ENCODE measurements around the gene CFAP61.
"Not testable (repeated sequence)": the region's sequence is repeated elsewhere in the genome, so short reads cannot be mapped to it uniquely, and the experiment has no call there.

CFAP61 gene

DNA sequence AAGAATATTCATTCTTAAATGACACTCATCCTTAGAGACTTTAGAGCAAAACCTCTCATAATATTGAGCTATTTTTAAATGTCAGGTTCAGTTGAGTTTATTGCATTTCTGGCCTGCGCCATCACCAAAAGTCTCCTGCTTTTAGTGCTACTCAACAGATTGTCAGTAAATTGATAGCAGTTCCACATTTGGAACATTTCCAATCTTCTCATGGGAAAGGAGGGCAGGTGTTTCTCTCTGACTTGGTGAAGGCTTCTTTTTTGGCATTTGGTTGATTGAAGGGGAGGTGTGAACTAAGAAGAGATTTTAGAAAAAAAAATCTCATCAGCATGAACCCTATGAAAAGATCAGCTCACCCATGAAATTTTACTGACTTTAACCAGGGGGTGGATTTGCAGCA, 189.6 kb downstream of the CFAP61 start:
- no peak for FAIRE-seq

DNA sequence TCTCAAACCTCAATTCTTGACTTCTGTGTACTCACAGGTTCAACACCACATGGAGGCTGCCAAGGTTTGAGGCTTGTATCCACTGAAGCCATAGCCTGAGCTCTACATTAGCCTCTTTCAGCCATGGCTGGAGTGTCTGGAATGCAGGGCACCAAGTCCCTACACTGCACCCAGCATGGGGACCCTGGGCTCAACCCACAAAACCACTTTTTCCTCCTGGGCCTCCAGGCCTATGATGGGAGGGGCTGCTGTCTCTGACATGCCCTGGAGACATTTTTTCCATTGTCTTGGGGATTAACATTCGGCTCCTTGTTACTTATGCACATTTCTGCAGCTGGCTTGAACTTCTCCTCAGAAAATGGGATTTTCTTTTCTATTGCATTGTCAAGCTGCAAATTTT, 192.1 kb downstream of the CFAP61 start:
- not testable (repeated sequence) for FAIRE-seq

DNA sequence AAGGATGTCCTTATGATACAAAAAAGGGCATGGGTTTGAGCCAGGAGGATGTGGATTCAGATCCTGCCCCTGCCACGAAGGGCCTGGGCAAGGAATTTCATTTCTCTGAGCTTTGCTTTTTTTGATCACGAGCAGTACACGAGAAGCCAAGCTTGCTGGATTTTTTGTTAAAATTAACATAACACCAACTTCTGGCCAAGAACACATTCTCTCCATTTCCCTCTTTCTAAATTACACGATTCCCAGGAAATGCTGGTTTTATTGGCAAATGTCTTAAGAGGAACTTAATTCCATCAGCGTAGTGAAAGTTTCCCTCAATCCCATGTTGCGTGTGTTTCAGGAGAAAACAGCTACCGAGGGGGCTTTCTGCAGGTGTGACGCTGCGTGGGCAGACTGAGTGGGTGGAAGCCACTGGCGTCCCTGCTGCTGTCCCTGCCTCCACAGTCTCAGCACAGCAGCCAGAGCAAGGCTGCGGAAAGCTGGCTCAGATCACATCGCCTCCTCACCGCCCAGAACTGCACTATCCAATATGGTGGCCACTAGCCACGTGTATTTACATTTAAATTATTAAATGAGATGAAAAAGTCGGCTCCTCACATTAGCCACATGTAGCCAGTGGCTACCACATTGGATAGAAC, 194.8 kb downstream of the CFAP61 start:
- no peak for FAIRE-seq

DNA sequence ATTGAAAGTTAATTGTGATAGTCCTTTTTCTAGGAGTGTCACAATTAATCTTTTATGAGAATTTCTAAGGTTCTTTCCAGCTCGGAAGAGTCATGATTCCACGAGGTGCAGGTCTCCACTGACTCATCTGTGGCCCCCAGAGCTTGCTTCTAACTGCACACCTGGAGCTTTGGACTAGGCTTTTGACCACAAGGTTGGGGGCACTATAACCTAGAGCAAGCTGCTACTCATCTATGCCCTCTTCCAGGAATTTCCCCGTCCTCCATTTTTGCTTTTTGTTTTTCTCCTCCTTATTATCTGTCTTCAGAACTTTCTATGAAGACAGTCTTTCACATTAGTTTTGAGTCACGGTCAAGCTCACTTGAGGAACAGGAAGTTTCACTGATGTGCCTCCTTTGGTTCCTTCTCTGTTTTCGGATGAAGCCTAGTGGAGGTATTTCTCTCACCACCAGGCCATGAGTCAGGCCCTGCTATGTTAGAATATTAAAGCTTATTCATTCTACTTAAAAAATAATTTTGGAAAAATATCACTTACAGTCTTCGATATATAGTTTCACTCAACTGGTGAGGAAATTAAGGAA, 196.4 kb downstream of the CFAP61 start:
- FAIRE-seq, result no peak

DNA sequence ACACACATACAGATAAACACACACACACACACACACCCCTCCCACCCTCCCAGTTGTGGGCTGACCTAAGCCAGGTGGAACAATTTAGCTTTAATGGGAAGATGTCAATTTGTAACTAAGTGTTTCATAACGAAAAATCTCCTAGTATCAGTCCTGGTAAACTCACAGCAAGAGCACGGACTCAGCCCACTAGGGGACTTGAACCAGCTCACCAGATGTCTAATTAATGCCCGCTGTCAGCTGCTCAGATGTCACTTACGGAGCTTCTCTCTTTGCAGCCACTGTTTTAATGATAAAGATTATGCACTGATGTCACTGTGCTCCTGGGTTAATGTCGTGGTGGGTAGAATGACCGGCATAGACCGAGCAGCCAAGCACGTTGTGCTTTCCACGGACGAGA, 199.0 kb downstream of the CFAP61 start:
- no peak for FAIRE-seq

DNA sequence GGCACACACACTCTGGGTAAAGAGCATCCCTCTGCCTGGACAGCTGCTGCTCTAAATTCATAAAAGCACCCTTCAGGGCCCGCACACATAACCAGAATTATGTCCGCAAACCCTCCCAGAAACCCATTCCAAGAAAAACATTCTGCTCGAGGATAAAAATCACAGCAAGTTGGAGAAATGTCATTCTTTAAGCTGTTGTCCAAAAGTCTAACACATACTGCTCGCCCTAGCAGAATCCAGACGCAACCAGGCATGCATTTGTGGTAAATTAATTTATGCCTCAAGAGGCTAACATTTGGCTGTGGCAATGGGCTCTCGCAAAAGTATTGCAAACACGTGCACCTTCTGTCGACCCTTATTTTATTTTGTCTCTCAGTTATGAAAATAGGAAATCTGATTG, 199.5 kb downstream of the CFAP61 start:
- no peak for FAIRE-seq

DNA sequence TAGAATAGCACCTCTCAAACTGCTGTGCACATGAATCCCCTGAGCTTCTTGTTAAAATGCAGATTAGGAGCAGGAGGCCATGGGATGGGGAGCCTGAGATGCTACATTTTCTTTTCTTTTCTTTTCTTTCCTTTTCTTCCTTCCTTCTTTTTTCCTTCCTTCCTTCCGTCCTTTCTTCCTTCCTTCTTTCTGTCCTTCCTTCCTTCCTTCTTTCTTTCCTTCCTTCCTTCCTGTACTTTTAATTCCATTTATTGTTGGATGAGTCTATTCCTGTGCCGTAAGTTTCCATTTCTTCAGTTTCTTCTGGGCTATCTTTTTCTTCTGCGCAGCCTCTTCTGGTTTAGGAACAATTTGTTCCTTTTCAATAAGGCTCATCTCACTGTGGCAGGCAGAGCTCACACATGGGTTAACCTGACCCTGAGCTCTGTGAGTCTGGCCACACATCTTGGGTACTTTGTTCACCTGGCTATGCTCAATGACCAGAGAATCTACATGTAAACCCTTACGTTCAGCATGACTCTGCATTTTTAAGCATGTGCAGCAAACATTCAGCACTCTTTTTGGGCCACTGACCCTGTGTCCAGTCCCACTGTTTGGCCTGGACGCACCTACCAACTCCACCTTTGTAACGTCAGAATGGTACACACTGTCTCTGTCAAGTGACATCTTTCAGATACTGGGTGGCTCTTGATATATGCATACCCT, 200.9 kb downstream of the CFAP61 start:
- FAIRE-seq, result no peak

DNA sequence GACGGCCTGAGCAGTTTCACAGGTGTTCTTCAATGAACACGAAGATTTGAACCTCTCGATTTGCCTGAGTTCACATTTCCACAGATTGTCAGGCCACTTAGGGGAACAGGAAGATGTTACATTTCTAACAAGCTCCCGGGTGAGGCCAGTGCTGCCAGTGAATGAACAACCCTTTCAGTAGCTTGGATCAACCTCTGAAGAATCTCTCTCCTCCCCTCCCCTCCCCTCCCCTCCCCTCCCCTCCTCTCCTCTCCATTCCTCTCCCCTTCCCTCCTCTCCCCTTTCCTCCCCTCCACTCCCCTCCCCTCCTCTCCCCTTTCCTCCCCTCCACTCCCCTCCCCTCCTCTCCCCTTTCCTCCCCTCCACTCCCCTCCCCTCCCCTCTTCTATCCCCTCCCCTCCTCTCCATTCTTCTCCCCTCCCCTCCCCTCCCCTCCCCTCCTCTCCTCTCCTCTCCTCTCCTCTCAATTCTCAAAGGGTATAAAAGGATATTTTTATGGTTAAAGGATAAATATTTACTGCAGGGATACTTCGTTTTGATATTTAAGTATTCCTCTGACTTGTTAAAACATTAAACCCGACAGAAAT, 201.5 kb downstream of the CFAP61 start:
- FAIRE-seq, result no peak

DNA sequence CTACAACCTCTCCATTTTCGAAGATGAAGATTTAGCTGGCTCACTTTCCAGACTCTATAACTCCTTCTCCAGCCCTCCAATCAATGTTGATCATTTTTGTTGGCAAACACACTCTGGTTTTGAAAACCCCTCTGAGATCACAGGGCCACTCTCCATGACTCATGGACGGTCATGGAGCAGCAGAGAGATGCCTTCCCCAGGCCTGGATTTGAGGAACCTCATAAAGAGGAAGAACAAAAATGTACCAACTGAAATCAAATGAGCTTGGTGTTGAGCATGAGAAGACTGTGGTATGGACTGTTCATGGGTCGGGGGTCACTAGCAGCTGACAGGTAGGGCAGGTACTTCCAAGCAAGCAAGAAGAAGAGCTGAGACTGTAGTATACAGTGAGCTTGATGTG, 202.8 kb downstream of the CFAP61 start:
- no peak for FAIRE-seq

DNA sequence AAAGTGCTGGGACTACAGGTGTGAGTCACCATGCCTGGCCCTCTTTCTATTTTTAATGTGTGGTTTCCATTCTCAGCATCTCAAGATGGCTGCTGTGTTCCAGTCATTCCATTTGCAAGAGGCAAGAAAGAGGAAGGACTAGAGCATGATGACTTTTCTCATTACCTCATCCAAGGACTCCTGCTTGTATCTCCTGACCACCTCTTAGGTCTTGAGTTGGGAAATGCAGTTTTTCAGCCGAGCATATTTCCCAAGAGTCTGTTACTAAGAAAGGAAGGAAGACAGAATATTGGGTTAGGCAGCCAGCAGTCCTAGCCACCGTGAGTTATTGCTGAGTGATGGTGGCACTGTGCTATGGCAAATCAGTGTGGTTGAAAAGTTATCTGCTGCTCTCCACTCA, 207.2 kb downstream of the CFAP61 start:
- no peak for FAIRE-seq

DNA sequence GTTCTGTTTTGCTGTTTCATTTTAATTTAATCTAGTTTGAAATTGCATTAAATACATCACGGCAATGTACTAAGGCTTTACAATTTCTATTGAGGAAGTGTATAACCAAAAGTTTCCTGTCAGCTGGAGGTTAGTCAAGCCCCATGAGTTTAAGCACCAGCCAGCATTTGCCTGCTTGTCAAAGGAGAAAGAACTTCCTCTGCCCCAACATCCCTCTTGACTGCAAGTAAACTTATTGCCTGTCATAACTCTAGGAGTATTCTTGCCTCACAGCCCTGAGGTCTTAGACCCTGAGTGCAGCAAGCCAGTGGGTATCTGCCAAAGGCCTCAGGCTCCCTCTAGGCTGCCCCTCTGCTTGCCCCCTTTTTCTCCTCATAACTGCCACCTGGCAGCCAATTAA, 208.8 kb downstream of the CFAP61 start:
- FAIRE-seq, result no peak

DNA sequence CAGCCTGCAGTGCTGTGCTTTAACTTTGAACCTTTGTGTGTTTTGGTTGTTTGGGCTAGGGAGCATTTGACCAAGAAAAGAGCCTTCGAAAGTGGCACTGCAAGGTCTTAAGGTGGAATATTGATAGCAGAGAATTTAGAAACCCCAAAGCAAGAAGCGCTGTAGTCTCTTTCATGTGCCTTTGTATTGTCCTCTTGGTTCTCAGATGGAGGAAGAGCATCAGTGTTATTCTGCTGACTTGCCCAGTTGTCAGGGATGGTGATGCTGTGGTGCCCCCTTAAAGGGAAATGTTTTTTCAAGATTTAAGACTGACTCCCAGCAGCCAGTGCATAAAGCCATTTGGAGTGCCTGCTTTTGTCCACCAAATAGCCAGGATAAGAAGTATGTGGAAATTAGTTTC, 212.9 kb downstream of the CFAP61 start:
- FAIRE-seq, result no peak

DNA sequence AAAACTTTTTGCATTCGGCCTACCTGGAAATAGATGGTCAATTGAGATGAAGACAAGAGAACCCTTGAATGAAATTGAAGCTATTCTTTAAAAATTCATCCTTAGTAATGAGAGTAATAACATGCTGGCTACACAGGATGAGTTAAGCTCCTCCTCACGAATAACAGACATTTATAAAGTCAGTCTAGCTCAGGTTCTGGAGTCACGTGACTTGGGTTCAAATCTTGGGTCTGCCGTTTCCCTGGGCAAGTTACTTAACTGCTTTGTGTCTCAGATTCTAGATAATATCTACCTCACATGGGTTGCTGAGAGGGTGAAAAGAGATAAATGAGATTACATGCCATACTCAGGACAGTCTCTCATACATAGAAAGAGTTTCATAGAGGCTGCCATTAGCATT, 214.2 kb downstream of the CFAP61 start:
- no peak for FAIRE-seq

DNA sequence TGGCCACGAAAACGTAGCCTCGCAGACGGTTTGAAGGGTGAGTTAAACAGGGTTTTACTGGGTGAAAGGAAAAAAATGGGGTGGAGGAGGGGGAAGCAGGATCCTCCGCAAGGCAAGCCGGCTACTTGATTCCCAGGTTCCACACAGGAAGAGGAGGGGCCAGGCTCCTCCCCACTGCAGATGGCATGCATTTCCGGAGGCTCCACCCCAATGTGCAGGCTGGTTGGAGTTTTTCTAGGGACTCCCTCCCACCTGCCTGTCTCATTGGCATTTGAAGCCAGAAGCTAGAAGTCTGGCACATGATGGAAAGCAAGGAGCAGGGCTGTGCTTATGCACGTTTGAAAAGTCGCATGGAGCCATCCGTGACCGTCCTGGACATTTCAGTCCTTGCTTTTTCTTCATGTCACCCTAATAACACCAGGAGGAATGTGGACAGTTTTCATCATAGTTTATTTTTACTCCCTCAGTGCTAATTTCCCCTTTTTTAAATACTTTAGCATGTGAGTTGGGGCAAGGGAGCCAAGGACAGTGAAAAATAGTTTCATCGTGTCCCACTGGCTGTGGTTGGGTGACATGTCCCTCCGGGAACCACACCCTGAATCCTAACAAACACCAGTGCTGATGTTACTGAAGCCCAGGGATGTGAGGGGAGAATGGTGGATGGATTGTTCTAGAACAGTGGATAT, 215.5 kb downstream of the CFAP61 start:
- no peak for FAIRE-seq

DNA sequence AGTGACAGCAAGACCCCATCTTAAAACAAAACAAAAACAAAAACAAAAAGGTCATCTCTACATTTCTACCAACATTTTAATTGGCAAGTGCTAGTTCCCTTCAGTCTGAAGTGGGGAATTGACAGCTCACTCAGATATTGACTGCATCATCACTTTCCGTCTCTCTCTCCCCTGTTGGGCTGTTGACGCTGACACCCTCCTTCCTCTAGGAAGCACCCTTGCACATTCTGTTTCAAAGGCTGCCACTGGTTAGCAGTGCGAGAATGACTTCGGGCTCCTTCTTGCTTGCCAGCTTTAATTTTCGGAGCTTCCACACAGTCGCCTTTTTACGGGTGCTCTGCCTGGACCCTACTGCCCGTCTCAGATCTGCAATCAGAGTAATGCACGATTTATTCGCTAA, 218.9 kb downstream of the CFAP61 start:
- FAIRE-seq, result no peak

DNA sequence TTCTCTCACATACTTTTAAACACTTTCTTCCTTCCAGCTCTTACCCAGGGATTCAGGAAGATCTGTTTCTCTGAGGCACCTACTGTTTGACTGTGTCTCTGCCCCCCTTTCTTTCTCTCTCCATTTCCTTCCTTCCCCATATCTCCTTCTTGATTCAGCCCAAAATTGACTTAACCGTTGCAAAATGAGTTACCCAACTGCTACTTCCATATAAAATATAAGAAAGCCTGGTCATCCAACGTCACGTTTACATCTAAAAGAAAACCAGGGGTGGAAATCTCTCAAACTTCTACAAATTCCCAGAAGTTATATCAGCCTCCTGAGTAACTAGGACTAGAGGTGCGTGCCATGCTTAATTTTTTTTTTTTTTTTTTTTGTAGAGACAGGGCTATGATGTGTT, 220.4 kb downstream of the CFAP61 start:
- FAIRE-seq, result no peak

DNA sequence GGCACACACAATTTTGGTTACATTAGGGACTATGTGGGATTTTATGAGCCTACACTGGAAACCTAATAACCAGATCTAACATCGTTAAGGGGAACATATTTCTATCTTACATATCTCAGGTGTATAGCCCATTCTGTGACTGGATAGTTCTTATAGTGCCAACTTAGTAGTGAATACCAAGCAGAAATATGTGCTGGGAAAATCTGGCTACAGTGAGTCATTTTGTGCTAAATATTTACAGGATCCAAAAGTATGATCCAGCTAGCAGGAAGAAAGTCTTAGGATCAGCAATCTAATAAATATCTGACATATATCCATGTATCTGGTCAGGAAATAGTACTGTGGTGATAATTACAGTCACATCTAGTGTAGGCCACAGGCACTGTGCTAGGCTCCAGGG, 221.0 kb downstream of the CFAP61 start:
- FAIRE-seq, result no peak

DNA sequence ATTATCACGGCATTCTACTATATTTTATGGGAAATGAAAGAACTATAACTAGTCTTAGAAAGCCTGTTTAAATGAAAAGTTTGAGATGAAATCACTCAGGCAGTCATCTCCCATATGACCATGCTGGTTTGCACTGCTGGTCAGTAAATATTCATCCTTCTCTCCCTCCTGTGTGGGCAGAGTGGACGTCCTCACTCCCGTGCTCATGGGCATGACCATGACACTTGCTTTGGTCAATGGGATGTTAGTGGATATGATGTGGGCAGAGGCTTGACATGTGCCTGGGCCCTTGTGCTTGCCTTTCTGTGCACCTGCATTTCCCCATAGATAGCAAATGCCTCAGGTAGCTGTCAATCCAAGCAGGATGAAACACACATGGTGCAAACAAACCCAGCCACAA, 222.5 kb downstream of the CFAP61 start:
- FAIRE-seq, result no peak

DNA sequence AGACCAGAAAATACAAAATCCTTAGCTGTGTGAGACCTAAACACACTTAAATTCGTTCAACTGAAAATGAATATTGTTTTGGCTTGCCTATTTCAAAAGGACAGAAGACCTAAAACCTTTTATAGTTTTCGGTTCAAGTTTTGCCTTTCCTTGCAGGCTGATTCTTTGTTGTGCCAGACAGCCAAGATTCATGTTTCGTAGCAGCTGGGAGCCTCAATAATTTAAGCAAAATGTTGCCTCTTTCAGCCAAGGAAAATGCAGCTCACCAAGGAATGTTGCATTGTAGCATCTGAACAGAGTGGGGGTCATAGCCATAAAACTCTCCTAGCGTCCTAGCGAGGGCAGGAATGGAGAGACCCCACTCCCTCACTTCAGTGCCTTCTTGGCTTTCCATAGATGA, 223.3 kb downstream of the CFAP61 start:
- no peak for FAIRE-seq

DNA sequence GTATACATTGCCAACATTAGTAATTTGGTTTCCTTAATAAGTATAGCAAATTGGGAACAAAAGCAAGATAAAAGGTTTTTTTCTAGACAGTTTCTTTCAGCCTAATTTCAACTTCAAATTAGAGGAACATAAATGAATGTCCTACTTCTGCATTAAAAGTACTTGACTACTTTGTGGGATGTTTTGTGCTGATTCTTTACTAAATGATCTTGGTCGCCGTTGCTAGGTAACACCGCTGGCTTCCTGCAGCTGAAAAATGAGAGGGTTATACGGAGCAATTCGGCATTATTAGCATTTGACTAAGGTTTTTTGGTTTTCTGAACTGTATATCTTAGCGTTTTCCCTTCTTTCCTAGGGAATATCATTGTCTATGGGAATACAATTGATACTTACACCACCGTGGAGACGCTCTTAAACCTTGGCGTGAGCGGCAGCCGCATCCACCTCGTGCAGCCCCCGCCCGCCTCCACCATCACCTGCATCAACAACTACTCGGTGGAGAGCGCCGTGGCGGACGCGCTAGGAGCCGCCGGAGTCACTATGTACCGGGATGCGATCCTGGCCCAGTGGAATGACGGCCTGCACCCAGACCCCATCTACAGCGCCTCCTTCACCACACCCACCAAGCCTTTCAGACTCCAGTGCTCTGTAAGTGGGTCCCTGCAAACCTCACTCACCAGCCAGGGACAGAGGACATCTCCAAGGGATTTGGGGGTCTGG, 224.6 kb downstream of the CFAP61 start:
- no peak for FAIRE-seq

DNA sequence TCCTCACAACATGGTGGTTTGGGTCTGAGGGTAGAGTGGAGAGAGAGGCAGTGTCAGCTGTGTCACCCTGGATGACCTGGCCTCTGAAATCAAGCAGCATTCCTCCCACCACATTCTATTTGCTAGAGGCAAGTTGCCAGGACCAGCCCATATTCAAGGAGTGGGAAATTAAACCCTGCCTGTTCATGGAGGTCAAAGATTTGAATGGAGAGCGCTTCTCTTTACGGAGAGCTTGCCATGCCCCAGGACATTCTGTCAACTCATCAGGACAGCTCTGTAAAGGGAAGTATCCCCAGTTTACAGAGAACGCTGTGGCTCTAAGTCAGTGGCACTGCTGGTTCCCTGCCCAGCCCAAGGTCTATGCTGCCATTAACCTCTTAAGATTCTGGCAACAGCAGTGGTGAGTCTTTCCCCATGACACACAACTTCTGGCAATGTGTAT, 225.6 kb downstream of the CFAP61 start:
- FAIRE-seq, result no peak

DNA sequence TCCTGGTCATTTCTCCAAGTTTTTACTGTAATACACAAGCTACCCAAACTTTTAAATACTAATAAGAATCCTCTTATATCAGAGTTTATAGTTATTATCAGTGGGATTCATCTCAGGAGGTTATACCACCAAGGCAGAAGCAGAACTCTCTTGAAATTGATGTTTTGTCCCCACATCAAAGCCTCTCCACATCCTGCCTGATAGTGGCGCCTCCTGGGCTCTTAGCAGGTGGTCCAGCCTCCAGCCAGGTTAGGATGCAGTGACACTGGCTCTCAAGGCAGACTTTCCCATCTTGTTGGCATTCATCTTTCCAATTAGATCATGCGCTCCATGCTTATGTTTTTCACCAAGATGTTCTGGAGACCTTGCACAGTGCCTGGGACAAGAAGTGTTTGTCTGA, 233.7 kb downstream of the CFAP61 start:
- no peak for FAIRE-seq

DNA sequence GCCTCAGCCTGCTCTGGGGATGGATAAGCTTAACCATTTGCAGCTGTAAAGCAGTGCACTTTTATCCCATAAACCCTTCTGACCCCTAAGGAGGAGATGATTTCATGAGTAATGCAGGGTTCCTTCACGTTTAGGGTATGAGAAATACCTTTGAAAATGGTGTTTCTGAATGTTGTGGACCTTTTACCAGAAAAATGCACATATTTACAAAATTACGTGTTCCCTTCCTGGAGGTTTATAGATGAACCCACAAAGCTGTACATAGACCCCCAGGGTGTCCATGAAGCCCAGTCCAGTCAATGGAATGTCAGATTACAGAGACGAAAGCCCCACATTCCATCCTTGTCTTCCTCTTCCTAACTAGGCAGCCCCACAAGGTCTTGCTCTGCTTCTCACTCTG, 237.0 kb downstream of the CFAP61 start:
- FAIRE-seq, result no peak
